Nephron (organoid): Measurements from ENCODE around the gene GPATCH8.

ENCODE experiments used
- H3K27ac Mint-ChIP-seq, 3 experiments: 2 replicates each; pipeline ENCODE4 v1.8.0; 2020; ENCODE audit warnings: mixed read lengths in 3 of 3, mild to moderate bottlenecking in 2 of 3, moderate library complexity in 1 of 3
- H3K27me3 Mint-ChIP-seq: 2 replicates; pipeline ENCODE4 v1.8.0; 2021; ENCODE audit warnings: low read depth, mild to moderate bottlenecking, moderate library complexity, mixed read lengths
- H3K36me3 Mint-ChIP-seq: 2 replicates; pipeline ENCODE4 v1.8.0; 2020; ENCODE audit warnings: low read depth, mixed read lengths
- H3K4me1 Mint-ChIP-seq: 2 replicates; pipeline ENCODE4 v1.8.0; 2020; ENCODE audit warnings: mixed read lengths
- H3K4me3 Mint-ChIP-seq, 3 experiments: 2 replicates each; pipeline ENCODE4 v1.8.0; 2020; ENCODE audit warnings: mild to moderate bottlenecking in 3 of 3, mixed read lengths in 3 of 3, moderate library complexity in 2 of 3
- H3K9me3 Mint-ChIP-seq: 2 replicates; pipeline ENCODE4 v1.8.0; 2020; ENCODE audit warnings: mixed read lengths
- CTCF ChIP-seq, 3 experiments: fragments of 200-600 bp; sonication (generic); IDR thresholded peaks; one replicate each; pipeline ENCODE4 v1.5.0; 2021; ENCODE audit warnings: antibody characterized with exemption in 3 of 3; ENCODE audit not compliant: unreplicated experiment in 3 of 3

Gene GPATCH8

GRCh38 chr17:44409309-44410028 lies 93.7 kb downstream of the GPATCH8 start:
- H3K27ac Mint-ChIP-seq, result no peak overlapping the region

GRCh38 chr17:44408786-44409185 lies 94.4 kb downstream of the GPATCH8 start:
- no peak for TF ChIP-seq CTCF (IDR thresholded peaks at IDR 0.05; ENCODE audit: unreplicated experiment in 3 of 3)
- no peak overlapping the region for H3K27ac Mint-ChIP-seq
- no peaks in the 10 kb centered on the region for H3K27me3 Mint-ChIP-seq
- H3K36me3 Mint-ChIP-seq, result peaks cover 31% of the 10 kb centered on the region
- no peaks in the 10 kb centered on the region for H3K9me3 Mint-ChIP-seq
- H3K4me3 Mint-ChIP-seq, result no peak overlapping the region
- H3K4me1 Mint-ChIP-seq, result no peaks in the 10 kb centered on the region

More at GRCh38 chr17:44409309-44410028, 93.7 kb downstream of the GPATCH8 start:
- no peak for TF ChIP-seq CTCF (IDR thresholded peaks at IDR 0.05; ENCODE audit: unreplicated experiment in 3 of 3)
- Mint-ChIP-seq H3K27me3 (no peaks in the 10 kb centered on the region), H3K4me1 (no peaks in the 10 kb centered on the region), H3K4me3 (no peak overlapping the region), H3K36me3 (peaks cover 28% of the 10 kb centered on the region), H3K9me3 (no peaks in the 10 kb centered on the region)

DNA sequence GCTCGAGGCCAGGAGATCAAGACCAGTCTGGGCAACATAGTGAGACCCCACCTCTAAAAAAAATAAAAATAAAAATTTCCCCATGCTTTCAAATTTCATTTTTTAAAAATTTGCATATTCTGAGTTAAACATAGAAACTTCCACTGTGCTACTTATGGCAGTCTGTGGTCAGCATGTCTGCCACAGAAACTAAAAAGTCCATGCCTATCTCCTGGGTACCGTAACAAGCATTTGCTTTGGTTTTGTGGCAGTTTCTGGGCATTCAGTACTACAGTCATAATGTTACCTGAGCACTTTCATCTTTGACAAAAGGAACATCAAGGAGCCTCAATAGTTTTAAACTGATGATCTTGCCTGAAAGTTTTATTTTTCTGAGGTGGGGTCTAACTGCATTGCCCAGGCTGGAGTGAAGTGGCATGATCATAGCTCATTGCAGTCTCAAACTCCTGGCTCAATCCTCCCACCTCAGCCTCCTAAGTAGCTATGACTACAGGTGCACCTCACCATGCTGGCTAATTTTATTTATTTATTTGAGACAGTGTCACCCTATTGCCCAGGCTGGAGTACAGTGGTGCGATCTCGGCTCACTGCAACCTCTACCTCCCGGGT lies 100.5 kb downstream of the GPATCH8 start:
- TF ChIP-seq CTCF (IDR thresholded peaks at IDR 0.05; ENCODE audit: unreplicated experiment in 3 of 3), result no peak
- Mint-ChIP-seq H3K27me3 (no peaks in the 10 kb centered on the region), H3K27ac (no peak overlapping the region), H3K36me3 (peaks cover 63% of the 10 kb centered on the region), H3K9me3 (no peaks in the 10 kb centered on the region), H3K4me1 (no peaks in the 10 kb centered on the region), H3K4me3 (no peak overlapping the region)

GRCh38 chr17:44400226-44400847 lies 102.9 kb downstream of the GPATCH8 start:
- no peak overlapping the region for H3K4me3 Mint-ChIP-seq

More at GRCh38 chr17:44400226-44400847, 102.9 kb downstream of the GPATCH8 start:
- Mint-ChIP-seq H3K4me1 (no peaks in the 10 kb centered on the region), H3K27ac (no peak overlapping the region), H3K27me3 (no peaks in the 10 kb centered on the region), H3K9me3 (no peaks in the 10 kb centered on the region), H3K36me3 (peaks cover 70% of the 10 kb centered on the region)
- peak; percentile 47 to 55 (median 50) for TF ChIP-seq CTCF (IDR thresholded peaks at IDR 0.05; ENCODE audit: unreplicated experiment in 3 of 3)
